Stimulated activated CD8-positive, alpha-beta memory T cell treated with anti-CD3 and anti-CD28 coated beads, Interleukin-12 subunit alpha, Interleukin-12 subunit beta, amount 100 ng/mL, for 4 hours (primary cell): ENCODE measurements around the gene TMEM116.
"Not testable (repeated sequence)": the region's sequence is repeated elsewhere in the genome, so short reads cannot be mapped to it uniquely, and the experiment has no call there.

Experiments
- DNase-seq: peaks from one replicate; pipeline ENCODE4 v3.0.0-alpha.2; 2020; ENCODE audit warnings: low read depth

TMEM116 gene

GRCh38 chr12:111976291-111976690, 36.7 kb downstream of the TMEM116 start:
- no peak for DNase-seq

DNA sequence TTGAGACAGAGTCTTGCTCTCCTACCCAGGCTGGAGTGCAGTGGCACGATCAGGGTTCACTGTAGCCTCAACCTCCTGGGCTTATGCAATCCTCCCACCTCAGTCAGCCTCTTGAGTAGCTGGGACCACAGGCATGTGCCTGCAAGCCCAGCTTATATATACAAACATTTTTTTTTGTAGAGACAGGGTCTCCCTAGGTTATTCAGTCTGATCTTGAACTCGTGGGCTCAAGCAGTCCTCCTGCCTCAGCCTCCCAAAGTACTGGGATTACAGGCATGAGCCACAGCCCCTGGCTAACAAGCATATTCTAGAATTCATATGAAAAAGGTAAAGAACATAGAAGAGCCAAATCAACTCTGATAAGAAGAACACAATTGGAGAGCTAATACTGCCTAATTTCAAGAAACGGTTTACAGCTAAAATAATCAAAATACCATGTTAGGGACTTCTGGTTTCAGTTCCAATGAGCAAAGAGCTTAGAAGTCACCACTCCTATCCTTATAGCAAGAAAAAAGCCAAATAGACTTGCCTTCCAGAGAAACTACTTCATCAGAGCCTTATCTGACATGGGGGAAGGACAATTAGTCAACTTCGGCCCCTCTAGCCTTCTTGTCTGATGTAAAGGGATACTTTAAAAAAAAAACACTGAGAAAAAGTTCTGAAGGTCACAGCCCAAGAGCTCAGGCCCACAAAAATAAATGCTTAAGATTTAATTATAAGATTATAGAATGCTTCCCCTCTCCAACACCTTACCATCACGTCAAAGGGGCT, 37.6 kb downstream of the TMEM116 start:
- no peak for DNase-seq

GRCh38 chr12:111971800-111972199, 41.2 kb downstream of the TMEM116 start:
- DNase-seq, result no peak

GRCh38 chr12:111964935-111965334, 48.0 kb downstream of the TMEM116 start:
- DNase-seq, result no peak

- DNase-seq, result not testable (repeated sequence)
Measured at GRCh38 chr12:111959518-111959917, 53.4 kb downstream of the TMEM116 start.

GRCh38 chr12:111957224-111957623, 55.7 kb downstream of the TMEM116 start:
- not testable (repeated sequence) for DNase-seq

DNA sequence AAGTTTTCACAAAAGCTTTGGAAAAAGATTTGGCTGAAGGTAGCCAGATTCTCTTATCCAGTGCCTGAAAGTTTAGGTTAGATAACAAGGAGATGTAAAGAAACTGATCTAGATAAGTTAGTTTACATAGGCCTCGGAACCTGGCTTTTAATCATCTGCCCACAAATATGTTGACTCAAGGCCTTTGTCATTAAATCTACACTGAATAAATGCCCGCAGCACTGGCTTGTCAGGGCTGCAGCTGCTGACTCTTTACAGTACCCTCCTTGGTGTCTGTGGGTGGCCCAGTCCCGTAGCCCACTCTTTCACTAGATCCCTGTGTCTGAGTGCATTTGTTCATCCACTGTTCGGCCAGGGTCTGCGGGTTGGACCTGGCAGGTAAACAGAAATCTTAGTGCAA, 58.0 kb downstream of the TMEM116 start:
- no peak for DNase-seq

GRCh38 chr12:111953455-111953854, 59.5 kb downstream of the TMEM116 start:
- DNase-seq, result no peak

GRCh38 chr12:111952084-111952787, 60.7 kb downstream of the TMEM116 start:
- DNase-seq, result not testable (repeated sequence)

- not testable (repeated sequence) for DNase-seq
Measured at GRCh38 chr12:111950961-111951676, 61.8 kb downstream of the TMEM116 start.

GRCh38 chr12:111943929-111944328, 69.0 kb downstream of the TMEM116 start:
- no peak for DNase-seq

- no peak for DNase-seq
Measured at GRCh38 chr12:111942557-111942956, 70.4 kb downstream of the TMEM116 start.

GRCh38 chr12:111937429-111937828, 75.5 kb downstream of the TMEM116 start:
- no peak for DNase-seq

DNA sequence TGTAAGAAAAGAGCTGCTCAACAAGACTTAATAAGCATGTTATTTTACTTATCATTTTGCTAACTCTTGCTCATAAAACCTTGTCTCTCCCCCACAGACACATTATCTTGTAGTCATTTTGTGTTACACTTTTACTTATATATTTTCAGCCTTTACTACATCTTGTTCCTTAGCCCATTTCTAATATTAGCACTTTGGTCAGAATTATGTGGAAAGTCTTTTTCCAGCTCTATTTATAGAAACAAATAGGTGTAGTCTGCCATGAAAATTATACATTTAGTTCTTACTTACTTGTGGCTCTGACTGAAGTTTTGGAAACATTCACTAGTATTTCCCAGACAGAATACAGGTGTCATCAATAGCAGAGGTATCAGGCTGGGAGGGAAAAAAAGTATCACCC, 76.1 kb downstream of the TMEM116 start:
- DNase-seq, result no peak

DNA sequence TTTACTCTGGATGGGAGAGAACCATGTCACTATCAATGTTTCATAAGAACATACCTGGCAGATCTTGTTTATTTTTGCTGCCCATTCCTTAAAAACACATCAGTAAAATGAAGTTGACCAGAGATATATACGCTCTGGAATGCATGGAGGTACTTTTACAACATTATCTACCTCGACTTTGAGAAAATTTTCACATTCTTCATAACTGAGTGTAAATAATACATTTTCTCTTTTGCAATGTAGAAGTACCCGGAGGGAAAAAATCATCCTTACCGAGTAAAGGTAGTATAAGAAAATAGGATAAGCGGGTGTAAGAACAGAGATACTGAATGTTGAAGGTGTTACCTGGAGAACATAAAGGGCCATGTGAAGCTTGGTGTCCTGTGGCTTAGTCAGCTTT, 80.7 kb downstream of the TMEM116 start:
- no peak for DNase-seq

GRCh38 chr12:111927346-111927745, 85.6 kb downstream of the TMEM116 start:
- DNase-seq, result no peak

GRCh38 chr12:111926631-111927030, 86.3 kb downstream of the TMEM116 start:
- no peak for DNase-seq

- no peak for DNase-seq
Measured at GRCh38 chr12:111925171-111925570, 87.8 kb downstream of the TMEM116 start.

- DNase-seq, result no peak
Measured at GRCh38 chr12:111907740-111908139, 105.2 kb downstream of the TMEM116 start.

- DNase-seq, result no peak
Measured at GRCh38 chr12:111905502-111905901, 107.5 kb downstream of the TMEM116 start.

- DNase-seq, result no peak
Measured at GRCh38 chr12:111904446-111904975, 108.5 kb downstream of the TMEM116 start.

DNA sequence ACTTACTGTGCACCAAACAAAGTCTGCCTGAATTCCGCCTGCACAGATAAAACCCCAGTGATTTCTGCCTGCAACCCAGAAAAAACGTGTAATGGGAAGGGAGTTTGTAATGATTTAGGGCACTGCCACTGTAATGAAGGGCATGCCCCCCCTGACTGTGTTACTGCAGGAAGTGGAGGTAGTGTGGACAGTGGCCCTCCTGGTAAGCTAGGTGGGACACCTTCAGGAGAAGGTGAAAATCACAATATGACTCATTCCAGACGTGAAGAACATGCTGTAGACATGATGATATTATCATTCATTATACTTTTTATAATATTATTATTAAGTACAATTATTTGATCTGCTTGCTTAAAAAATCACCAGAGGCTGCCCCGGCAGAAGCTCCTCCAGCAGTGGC, 111.8 kb downstream of the TMEM116 start:
- no peak for DNase-seq

DNA sequence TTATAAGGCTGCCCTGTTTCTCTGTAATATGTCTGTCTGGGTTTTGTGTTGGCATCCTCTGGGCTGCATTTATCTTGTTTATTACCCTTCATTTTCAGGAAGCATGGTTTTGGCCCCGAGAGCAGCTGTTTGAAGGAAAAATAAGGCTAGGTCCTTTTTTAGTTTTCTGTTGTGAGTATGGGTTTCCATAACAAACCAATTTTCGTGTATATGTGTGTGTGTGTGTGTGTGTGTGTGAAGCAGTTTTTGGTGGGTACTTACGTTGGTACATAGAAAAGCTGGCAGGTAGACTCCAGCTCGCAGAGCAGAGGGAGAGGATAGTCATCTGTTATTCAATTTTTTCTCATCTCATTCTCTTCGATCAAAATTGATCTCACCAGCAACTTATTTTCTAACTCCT, 118.4 kb downstream of the TMEM116 start:
- DNase-seq, result no peak
